H1 (cell line): ENCODE results near the gene CPNE4. TPM values are rescaled to one million over a fixed set of nuclear protein-coding genes. Genes with fewer than 3 reads are reported as not detected.

ENCODE experiments used
- CTCF ChIA-PET: fragments of 300-600 bp; sonication (Branson Sonifier 250); formaldehyde crosslinking; loops from one replicate; lab custom pipeline; 2021; ENCODE audit not compliant: partially characterized antibody; lab: Charles Lee
- POLR2A ChIA-PET: fragments of 300-600 bp; sonication (Branson Sonifier 250); formaldehyde crosslinking; loops from one replicate; lab custom pipeline; 2021; ENCODE audit warnings: inconsistent platforms; ENCODE audit not compliant: partially characterized antibody; lab: Charles Lee
- DNase-seq, 2 experiments: peaks; one replicate each; pipeline versions ENCODE4 v3.0.0 to v3.0.0-alpha.2; 2010 to 2022; ENCODE audit warnings: low spot score in 2 of 2, low read depth in 1 of 2, mixed read lengths in 1 of 2
- FAIRE-seq: peaks from 2 replicates; lab custom pipeline; 2011; peaks lifted over from hg19 to GRCh38; lab: Jason Lieb, UNC
- H2AFZ ChIP-seq: 2 replicates; pipeline ENCODE4 v1.8.1; 2012; ENCODE audit warnings: low read length, inconsistent platforms
- H2AK5ac ChIP-seq: 2 replicates; pipeline ENCODE4 v1.6.1; 2013; ENCODE audit warnings: low read depth, low read length
- H2BK120ac ChIP-seq: replicated peaks from 2 replicates; pipeline ENCODE3; 2013; ENCODE audit warnings: low read depth, low read length, inconsistent platforms
- H2BK12ac ChIP-seq: 2 replicates; pipeline ENCODE4 v1.6.1; 2013; ENCODE audit warnings: low read depth, low read length
- H2BK15ac ChIP-seq: 2 replicates; pipeline ENCODE4 v1.6.1; 2013; ENCODE audit warnings: low read length
- H2BK20ac ChIP-seq: 2 replicates; pipeline ENCODE4 v1.6.1; 2013; ENCODE audit warnings: low read length
- H2BK5ac ChIP-seq: 2 replicates; pipeline ENCODE4 v1.6.1; 2013; ENCODE audit warnings: low read depth, low read length
- H3K14ac ChIP-seq: 2 replicates; pipeline ENCODE4 v1.6.1; 2013; ENCODE audit warnings: inconsistent platforms; ENCODE audit not compliant: insufficient read length
- H3K18ac ChIP-seq: 2 replicates; pipeline ENCODE4 v1.6.1; 2013; ENCODE audit warnings: low read length; ENCODE audit errors: extremely low read depth
- H3K23ac ChIP-seq: 2 replicates; pipeline ENCODE4 v1.6.1; 2013; ENCODE audit warnings: inconsistent platforms; ENCODE audit not compliant: insufficient read length
- H3K23me2 ChIP-seq: 2 replicates; pipeline ENCODE4 v1.6.1; 2013; ENCODE audit warnings: low read depth, low read length
- H3K27ac ChIP-seq: 2 replicates; pipeline ENCODE4 v1.6.1; 2011; ENCODE audit warnings: low read depth, low read length, inconsistent platforms
- H3K27me3 ChIP-seq, 4 experiments: replicated peaks in 1 of 4; 1 replicate in 1 of 4; 2 replicates in 3 of 4; pipeline versions ENCODE4 v1.6.1 to v1.8.1; 2011 to 2013; ENCODE audit warnings: low read length in 3 of 4, mild to moderate bottlenecking in 3 of 4, inconsistent platforms in 2 of 4, mixed read lengths in 2 of 4, moderate library complexity in 1 of 4; ENCODE audit not compliant: control insufficient read depth in 3 of 4, insufficient read depth in 3 of 4; ENCODE audit errors: extremely low read depth in 1 of 4
- H3K36me3 ChIP-seq, 4 experiments: 2 replicates each; pipeline versions ENCODE4 v1.6.1 to v1.8.1; 2011 to 2013; ENCODE audit warnings: mild to moderate bottlenecking in 4 of 4, low read length in 3 of 4, moderate library complexity in 2 of 4, control low read depth in 1 of 4, inconsistent platforms in 1 of 4; ENCODE audit not compliant: insufficient read depth in 4 of 4, control insufficient read depth in 2 of 4
- H3K4ac ChIP-seq: replicated peaks from 2 replicates; pipeline ENCODE3; 2013; ENCODE audit warnings: low read length, low read depth, mixed read lengths, inconsistent platforms; ENCODE audit not compliant: insufficient read length
- H3K4me1 ChIP-seq, 4 experiments: replicated peaks in 1 of 4; 1 replicate in 1 of 4; 2 replicates in 3 of 4; pipeline versions ENCODE4 v1.6.1 to v1.8.1; 2011 to 2013; ENCODE audit warnings: low read length in 3 of 4, inconsistent platforms in 2 of 4, mixed read lengths in 1 of 4; ENCODE audit not compliant: insufficient read depth in 4 of 4, control insufficient read depth in 3 of 4
- H3K4me2 ChIP-seq, 2 experiments: 2 replicates each; pipeline versions ENCODE4 v1.6.1 to v1.8.1; 2011 to 2013; ENCODE audit warnings: low read depth in 2 of 2, low read length in 2 of 2, control low read depth in 1 of 2, inconsistent platforms in 1 of 2, mild to moderate bottlenecking in 1 of 2; ENCODE audit not compliant: insufficient read depth in 1 of 2
- H3K4me3 ChIP-seq, 4 experiments: fragments of 200-600, 300-600 bp in 1 of 4; sonication (generic), shearing (Covaris generic), sonication (Bioruptor Twin) in 1 of 4; 2 replicates each; pipeline versions ENCODE4 v1.5.1 to v1.8.1; 2011 to 2016; ENCODE audit warnings: low read length in 4 of 4, low read depth in 3 of 4, control low read depth in 2 of 4, inconsistent platforms in 2 of 4, mild to moderate bottlenecking in 2 of 4, mixed read lengths in 1 of 4, moderate library complexity in 1 of 4; ENCODE audit not compliant: insufficient read depth in 2 of 4; ENCODE audit errors: extremely low read depth in 1 of 4
- H3K56ac ChIP-seq: replicated peaks from 2 replicates; pipeline ENCODE3; 2013; ENCODE audit warnings: low read depth, mild to moderate bottlenecking, mixed read lengths, low read length, inconsistent platforms; ENCODE audit not compliant: insufficient read length
- H3K79me1 ChIP-seq: 2 replicates; pipeline ENCODE4 v1.6.1; 2013; ENCODE audit warnings: low read depth, low read length, control low read depth
- H3K79me2 ChIP-seq, 2 experiments: 2 replicates each; pipeline versions ENCODE4 v1.6.1 to v1.8.1; 2012 to 2013; ENCODE audit warnings: low read length in 2 of 2, mild to moderate bottlenecking in 2 of 2, inconsistent platforms in 1 of 2; ENCODE audit not compliant: insufficient read depth in 2 of 2, control insufficient read depth in 1 of 2
- H3K9ac ChIP-seq, 4 experiments: replicated peaks in 1 of 4; 1 replicate in 1 of 4; 2 replicates in 3 of 4; pipeline versions ENCODE4 v1.6.1 to v1.8.1; 2011 to 2013; ENCODE audit warnings: low read depth in 3 of 4, low read length in 3 of 4, control low read depth in 2 of 4, mild to moderate bottlenecking in 2 of 4, moderate library complexity in 2 of 4, inconsistent platforms in 1 of 4; ENCODE audit errors: extremely low read depth in 1 of 4
- H3K9me3 ChIP-seq, 2 experiments: 2 replicates each; pipeline versions ENCODE4 v1.6.1 to v1.8.1; 2012 to 2013; ENCODE audit warnings: mild to moderate bottlenecking in 2 of 2, moderate library complexity in 2 of 2, control low read depth in 1 of 2, inconsistent platforms in 1 of 2, low read depth in 1 of 2, low read length in 1 of 2, mixed read lengths in 1 of 2; ENCODE audit not compliant: insufficient read depth in 2 of 2
- H4K20me1 ChIP-seq, 2 experiments: replicated peaks in 1 of 2; 2 replicates each; pipeline versions ENCODE3 to v1.8.1; 2011 to 2013; ENCODE audit warnings: inconsistent platforms in 2 of 2, low read length in 2 of 2, mild to moderate bottlenecking in 1 of 2; ENCODE audit not compliant: insufficient read depth in 2 of 2, control insufficient read depth in 1 of 2
- H4K5ac ChIP-seq: 2 replicates; pipeline ENCODE4 v1.6.1; 2013; ENCODE audit warnings: low read length, low read depth, mixed read lengths, inconsistent platforms; ENCODE audit not compliant: insufficient read length
- H4K8ac ChIP-seq: 2 replicates; pipeline ENCODE4 v1.8.0; 2013; ENCODE audit warnings: mild to moderate bottlenecking, moderate library complexity, low read length, inconsistent platforms; ENCODE audit not compliant: insufficient read depth; ENCODE audit errors: extremely low read depth
- H4K91ac ChIP-seq: replicated peaks from 2 replicates; pipeline ENCODE3; 2013; ENCODE audit warnings: low read length, mixed read lengths, inconsistent platforms; ENCODE audit not compliant: insufficient read length
- BCL11A ChIP-seq, 2 experiments: IDR thresholded peaks; one replicate each; pipeline ENCODE4 v1.6.1; 2011; ENCODE audit warnings: low read depth in 2 of 2, low read length in 2 of 2, mild to moderate bottlenecking in 2 of 2
- CREB1 ChIP-seq: IDR thresholded peaks from 2 replicates; pipeline ENCODE4 v1.6.1; 2012; ENCODE audit warnings: inconsistent platforms
- CTCF ChIP-seq, 3 experiments: IDR thresholded peaks; 1 replicate in 2 of 3; 2 replicates in 1 of 3; pipeline versions ENCODE4 v1.5.1 to v1.6.1; 2011; ENCODE audit warnings: low read length in 3 of 3, mild to moderate bottlenecking in 3 of 3, inconsistent platforms in 2 of 3, low read depth in 1 of 3, moderate library complexity in 1 of 3; ENCODE audit not compliant: insufficient read depth in 1 of 3; ENCODE audit errors: control extremely low read depth in 1 of 3
- EGR1 ChIP-seq: IDR thresholded peaks from 2 replicates; pipeline ENCODE4 v1.6.1; 2011; ENCODE audit warnings: low read depth, low read length, borderline replicate concordance
- EP300 ChIP-seq, 2 experiments: IDR thresholded peaks; 1 replicate in 1 of 2; 2 replicates in 1 of 2; pipeline ENCODE4 v1.6.1; 2011 to 2012; ENCODE audit warnings: low read depth in 2 of 2, low read length in 2 of 2, mild to moderate bottlenecking in 2 of 2, borderline replicate concordance in 1 of 2, inconsistent platforms in 1 of 2, moderate library complexity in 1 of 2
- JUN ChIP-seq: IDR thresholded peaks from 2 replicates; pipeline ENCODE4 v1.6.1; 2011; ENCODE audit warnings: low read depth, mild to moderate bottlenecking, improper control_type of control experiment, low read length
- JUND ChIP-seq: IDR thresholded peaks from 2 replicates; pipeline ENCODE4 v1.6.1; 2011; ENCODE audit warnings: mild to moderate bottlenecking, improper control_type of control experiment, low read length
- NANOG ChIP-seq: IDR thresholded peaks from 2 replicates; pipeline ENCODE4 v1.6.1; 2011; ENCODE audit warnings: low read length, low read depth, mild to moderate bottlenecking, inconsistent platforms; ENCODE audit not compliant: insufficient read depth, poor library complexity, severe bottlenecking
- NRF1 ChIP-seq: IDR thresholded peaks from 2 replicates; pipeline ENCODE4 v1.6.1; 2011; ENCODE audit warnings: mild to moderate bottlenecking, low read depth, low read length, improper control_type of control experiment
- PHF8 ChIP-seq: fragments of 200-600 bp; sonication (generic); conservative IDR thresholded peaks from 2 replicates; pipeline ENCODE4 v1.7.1; 2012; ENCODE audit warnings: low read depth, mild to moderate bottlenecking, inconsistent platforms, low read length, moderate library complexity
- RNF2 ChIP-seq: fragments of 200-900, 300-1000 bp; sonication (generic); IDR thresholded peaks from 2 replicates; pipeline ENCODE4 v1.7.1; 2016; ENCODE audit warnings: borderline replicate concordance, low read depth, mild to moderate bottlenecking, antibody characterized with exemption, low read length; ENCODE audit not compliant: poor library complexity, severe bottlenecking; ENCODE audit errors: missing control alignments
- SP1 ChIP-seq: IDR thresholded peaks from 2 replicates; pipeline ENCODE4 v1.6.1; 2011; ENCODE audit warnings: low read depth, low read length
- WGBS, 2 experiments: shearing (Covaris generic) in 1 of 2; methylation state at CpG; one replicate each; pipeline versions ENCODE4 v1.1.6 to v1.1.7; 2013 to 2015; ENCODE audit warnings: low lambda C conversion rate in 2 of 2, mixed read lengths in 2 of 2, inconsistent platforms in 1 of 2, low coverage in 1 of 2, missing lambda C conversion rate in 1 of 2; ENCODE audit not compliant: insufficient replicate concordance in 2 of 2, insufficient coverage in 1 of 2, insufficient read length in 1 of 2; ENCODE audit errors: extremely low coverage in 1 of 2, missing lambda C conversion rate in 1 of 2; 5-methylcytosine and 5-hydroxymethylcytosine counted together
- polyA plus RNA-seq, 7 experiments: library from polyadenylated mRNA; depleted of rRNA in 3 of 7; stranded (reverse) in 5 of 7; unstranded in 2 of 7; fragments of >200 nt in 5 of 7; fragments of 200-250 nt in 2 of 7; gene quantifications; 1 replicate in 5 of 7; 2 replicates in 1 of 7; 4 replicates in 1 of 7; pipeline versions ENCODE4 v1.2.1 to v1.2.3, GENCODE V29; 2011 to 2013; ENCODE audit warnings: missing spikeins in 2 of 7, mixed read lengths in 2 of 7
- total RNA-seq: library from RNA; stranded (reverse); fragmentation: NEBNext Ultra II Directional; extraction: Animal tissue kit (Norgen Biotek cat#: 25700); gene quantifications from 2 replicates; pipeline ENCODE4 v1.2.1, GENCODE V29; 2021

Gene CPNE4
- total and polyA plus RNA-seq, 2 of the 8 experiments (the other 6 are each of a cell fraction or from before 2014, with no cell fraction given), result 0.82 to 3.8 TPM

GRCh38 chr3:131564812-131565211, 470.0 kb downstream of the CPNE4 start:
- Histone ChIP-seq H3K27ac (no peak overlapping the region), H3K4me3 (no peak overlapping the region), H4K5ac (no peak overlapping the region), H3K14ac (no peak overlapping the region), H3K4ac (no peak overlapping the region), H2AK5ac (no peak overlapping the region), H3K9ac (no peak overlapping the region), H3K36me3 (no peaks in the 10 kb centered on the region), H3K23ac (no peak overlapping the region), H2BK12ac (no peak overlapping the region), H3K18ac (no peak overlapping the region), H4K91ac (no peak overlapping the region), H3K4me1 (peaks cover 0 to 11% (median 6%) of the 10 kb centered on the region in 4 experiments; a peak in 5 of 7 replicates), H3K56ac (no peak overlapping the region), H3K27me3 (no peaks in the 10 kb centered on the region), H2BK15ac (no peak overlapping the region), H2BK20ac (no peak overlapping the region), H2AFZ (no peak overlapping the region), H2BK120ac (no peak overlapping the region), H3K4me2 (no peak overlapping the region), H3K23me2 (no peaks in the 10 kb centered on the region; the same call in 1 of the 2 replicates), H4K8ac (no peak overlapping the region), H4K20me1 (no peaks in the 10 kb centered on the region), H2BK5ac (no peak overlapping the region), H3K79me2 (no peaks in the 10 kb centered on the region), H3K9me3 (no peaks in the 10 kb centered on the region), H3K79me1 (no peaks in the 10 kb centered on the region)
- CTCF ChIA-PET, result no interaction called here
- POLR2A ChIA-PET, result no interaction called here
- 92% methylated on average over 4 of the region's 4 CpGs; no CpG with 5 or more reads in 1 of the 2 experiments for WGBS, 2 experiments
- FAIRE-seq (no peak), DNase-seq (no peak)
- TF ChIP-seq RNF2, result no peak
- TF ChIP-seq PHF8, result no peak
- TF ChIP-seq CREB1, result no peak
- TF ChIP-seq NRF1, result no peak
- TF ChIP-seq JUN, result no peak
- no peak for TF ChIP-seq SP1
- no peak for TF ChIP-seq EP300 (IDR thresholded peaks at IDR 0.05; ENCODE audit: borderline replicate concordance in 1 of 2, low read depth in 2 of 2, low read length in 2 of 2)
- no peak for TF ChIP-seq CTCF (IDR thresholded peaks at IDR 0.05; ENCODE audit: control extremely low read depth in 1 of 3, insufficient read depth in 1 of 3, low read depth in 1 of 3, low read length in 3 of 3)
- TF ChIP-seq JUND, result no peak
- no peak for TF ChIP-seq NANOG
- TF ChIP-seq EGR1, result no peak
- TF ChIP-seq BCL11A (IDR thresholded peaks at IDR 0.05; ENCODE audit: low read depth in 2 of 2, low read length in 2 of 2), result no peak
